GM18517 (cell line): ENCODE results near the gene RIOK3.
"Not testable (repeated sequence)": the region's sequence is repeated elsewhere in the genome, so short reads cannot be mapped to it uniquely, and the experiment has no call there.

Experiments used
- ATAC-seq: cut with Tn5 transposase; IDR thresholded peaks from one replicate; pipeline ENCODE4 v1.9.1; 2021; ENCODE audit warnings: mild to moderate bottlenecking, moderate library complexity; ENCODE audit not compliant: unreplicated experiment

Gene RIOK3

DNA sequence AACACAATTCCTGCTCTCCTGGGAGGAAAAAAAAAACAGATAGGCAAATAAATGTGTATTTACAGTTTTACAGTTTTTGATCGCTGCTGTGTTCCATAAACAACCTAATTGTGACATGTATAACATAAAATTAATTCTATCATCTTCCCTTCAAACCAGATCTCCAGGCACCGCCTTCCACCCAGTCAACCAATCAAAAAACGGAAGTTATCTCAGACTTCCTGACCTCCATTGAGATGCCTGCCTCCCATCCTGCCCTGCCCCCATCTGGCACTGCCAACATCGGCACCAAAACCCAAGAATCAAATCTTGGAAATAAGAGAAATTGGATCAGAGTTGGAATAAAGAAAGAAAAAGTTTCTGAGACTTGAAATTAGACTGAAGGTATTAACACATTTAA lies 3.1 kb upstream of the RIOK3 start:
- ATAC-seq, result no peak

DNA sequence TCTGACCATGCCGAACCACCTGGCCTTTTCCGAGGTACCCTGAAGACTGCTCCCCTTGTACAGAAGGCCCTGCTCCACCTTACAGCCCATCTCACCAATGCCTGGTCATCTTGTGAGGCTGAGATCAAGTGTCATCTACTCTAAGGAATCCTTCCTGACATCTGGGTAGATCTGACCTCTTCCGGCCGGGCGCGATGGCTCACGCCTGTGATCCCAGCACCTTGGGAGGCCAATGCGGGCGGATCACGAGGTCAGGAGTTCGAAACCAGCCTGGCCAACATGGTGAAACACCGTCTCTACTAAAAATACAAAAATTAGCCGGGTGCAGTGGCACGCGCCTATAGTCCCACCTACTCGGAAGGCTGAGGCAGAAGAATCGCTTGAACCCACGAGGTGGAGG lies 2.1 kb upstream of the RIOK3 start:
- ATAC-seq, result no peak

DNA sequence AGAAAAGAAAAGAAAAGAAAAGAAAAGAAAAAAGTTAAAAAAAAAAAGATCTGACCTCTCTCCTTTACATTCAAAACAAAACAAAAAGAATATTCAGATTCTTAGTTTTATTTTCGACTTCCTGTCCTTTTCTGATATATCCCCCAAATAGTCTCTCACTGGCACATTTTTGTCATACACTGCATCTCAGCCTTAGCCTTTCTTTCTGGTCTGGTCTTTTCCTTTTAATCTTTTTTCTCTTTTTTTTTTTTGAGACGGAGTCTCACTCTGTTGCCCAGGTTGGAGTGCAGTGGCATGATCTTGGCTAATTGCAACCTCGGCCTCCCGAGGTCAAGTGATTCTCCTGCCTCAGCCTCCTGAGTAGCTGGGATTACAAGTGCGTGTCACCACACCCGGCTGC lies 1.6 kb upstream of the RIOK3 start:
- no peak for ATAC-seq

DNA sequence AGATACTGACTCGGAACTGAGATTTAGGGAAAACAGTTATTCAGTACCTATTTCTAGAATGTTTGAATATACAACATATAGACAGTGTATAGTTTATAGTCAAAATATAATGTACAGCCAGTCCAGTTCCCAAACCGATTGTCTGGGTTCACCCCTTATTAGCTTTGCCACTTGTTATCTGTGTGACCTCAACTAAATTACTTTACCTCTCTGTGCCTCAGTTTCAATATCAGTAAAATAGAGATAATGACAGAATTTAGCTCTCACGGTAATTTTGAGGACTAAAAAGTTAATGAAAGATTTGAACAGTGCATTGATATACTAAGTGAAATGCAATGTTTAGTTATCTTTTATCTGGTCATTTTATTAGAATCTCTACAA lies 750 bp upstream of the RIOK3 start:
- no peak for ATAC-seq

DNA sequence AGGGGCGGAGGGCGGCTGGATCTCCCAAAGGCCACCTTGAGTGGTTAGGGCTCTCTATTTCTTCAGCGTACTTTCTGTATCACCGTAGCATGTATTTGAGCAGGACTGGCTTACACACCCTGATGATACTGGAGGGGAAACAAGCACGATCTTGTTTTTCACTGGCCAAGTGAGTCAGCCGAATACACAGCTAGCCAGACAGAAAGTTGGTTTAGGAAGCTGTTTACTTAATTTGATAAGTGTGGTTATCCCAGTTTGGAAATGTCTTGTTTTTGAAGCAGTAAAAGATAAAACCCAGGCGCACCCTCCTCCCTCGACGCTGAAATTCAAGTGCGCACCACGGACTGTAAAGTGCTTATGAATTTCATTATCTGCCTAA lies 582 bp downstream of the RIOK3 start:
- no peak for ATAC-seq

DNA sequence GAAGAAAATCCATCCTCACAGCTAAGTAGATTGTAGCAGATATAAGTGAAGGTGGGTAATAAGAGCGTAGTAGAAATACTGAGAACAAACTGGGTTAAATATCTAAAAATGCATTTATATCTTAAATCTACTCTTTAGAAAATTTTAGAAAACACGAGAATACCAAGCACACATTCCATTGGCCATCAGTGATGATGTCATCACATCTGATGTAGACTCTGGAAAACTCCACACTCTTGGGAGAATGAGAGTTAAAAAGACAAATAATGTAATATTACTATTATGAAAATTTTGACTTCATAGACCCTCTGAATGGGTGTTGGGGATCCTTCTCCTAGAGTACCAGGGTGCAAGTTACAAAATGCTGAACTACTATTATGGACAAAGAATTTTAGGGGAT lies 3.7 kb downstream of the RIOK3 start:
- no peak for ATAC-seq

DNA sequence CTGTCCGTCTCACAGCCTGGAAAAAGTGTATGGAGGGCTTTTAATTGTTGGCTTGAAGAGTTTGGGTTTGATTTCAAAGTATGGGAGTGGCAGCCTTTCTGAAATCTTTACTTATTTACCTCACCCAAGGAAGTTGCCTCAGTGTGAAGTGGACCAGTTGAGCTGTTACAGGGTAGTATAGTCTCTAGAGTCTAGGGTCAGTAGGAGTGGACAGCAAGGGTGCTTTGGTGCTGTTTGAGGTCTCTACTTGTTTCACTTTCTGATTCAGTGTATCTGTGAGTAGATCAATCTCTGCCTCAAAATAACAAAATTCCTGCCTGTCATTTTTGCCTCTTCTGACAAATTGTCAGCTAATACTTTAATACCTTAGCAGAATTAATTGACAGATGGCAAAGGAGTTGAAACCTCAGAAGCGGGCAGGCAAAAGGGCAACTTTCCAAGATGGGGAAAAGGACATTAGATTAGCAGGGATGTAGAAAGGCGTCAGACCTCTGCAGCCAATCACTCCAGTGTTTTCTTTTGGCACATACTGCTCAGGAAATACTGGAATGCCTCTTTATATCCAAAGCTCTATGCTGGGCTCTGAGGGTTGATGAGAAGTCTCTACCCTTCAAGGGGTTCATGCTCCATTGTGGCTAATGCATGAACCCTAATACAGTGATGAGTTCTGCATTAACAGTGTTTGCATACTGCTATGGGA lies 5.9 kb downstream of the RIOK3 start:
- ATAC-seq, result no peak

DNA sequence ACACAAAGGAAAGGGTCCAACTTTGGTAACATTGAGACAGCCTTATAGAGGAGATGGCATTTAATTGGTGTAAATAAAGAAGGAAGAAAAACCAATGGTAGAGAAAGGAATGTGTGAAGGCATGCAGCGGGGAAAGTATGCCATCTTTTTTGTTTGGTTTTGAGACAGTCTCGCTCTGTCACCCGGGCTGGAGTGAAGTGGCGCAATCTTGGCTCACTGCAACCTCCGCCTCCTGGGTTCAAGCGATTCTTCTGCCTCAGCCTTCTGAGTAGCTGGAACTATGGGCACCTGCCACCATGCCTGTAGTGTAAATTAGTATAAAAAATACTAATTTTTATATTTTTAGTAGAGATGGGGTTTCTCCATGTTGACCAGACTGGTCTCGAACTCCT lies 6.4 kb downstream of the RIOK3 start:
- no peak for ATAC-seq

DNA sequence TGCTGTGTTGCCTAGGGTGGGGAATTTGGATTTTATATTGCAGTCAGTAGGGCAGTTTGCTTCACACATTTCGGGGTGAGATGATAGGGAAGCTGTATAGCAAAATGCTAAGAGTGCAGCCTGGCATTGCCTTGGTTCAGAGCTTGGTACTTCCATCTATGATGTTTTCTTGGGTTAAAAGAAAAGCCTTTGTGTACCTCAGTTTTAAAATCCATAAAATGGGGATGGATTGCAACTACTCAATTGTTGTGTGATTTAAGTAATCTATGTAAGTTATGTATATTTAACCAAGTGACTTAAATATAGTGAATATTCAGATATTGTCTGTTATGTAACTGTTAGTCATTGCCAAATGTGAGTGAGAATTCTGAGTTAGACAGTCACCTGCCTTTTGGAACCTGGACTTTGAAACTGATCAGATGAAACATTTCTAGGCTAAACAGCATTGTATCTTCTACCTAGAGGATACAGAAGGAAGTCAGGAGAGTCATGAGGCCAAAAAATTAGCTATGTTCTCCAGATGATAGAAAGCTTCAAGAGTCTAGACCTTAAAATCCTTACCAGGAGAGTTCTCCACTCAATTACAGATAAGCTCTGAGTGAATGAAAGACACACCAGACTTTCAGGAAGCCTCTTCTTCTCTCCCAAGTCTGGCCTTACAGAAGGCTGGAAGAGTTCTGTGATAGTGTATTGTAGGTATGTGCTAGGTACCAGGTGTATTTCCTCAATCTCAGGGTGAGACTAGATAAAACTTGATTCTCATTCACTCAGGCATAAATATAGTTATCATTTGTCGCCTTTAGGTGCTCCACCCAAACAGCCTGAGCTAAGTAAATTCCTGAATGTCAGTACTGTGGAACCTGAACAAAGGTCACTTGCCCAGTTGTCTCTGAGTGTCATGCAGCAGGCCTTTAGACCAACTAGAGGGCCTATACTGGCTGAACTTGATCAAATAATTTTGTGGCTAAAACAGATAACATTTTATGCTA lies 7.5 kb downstream of the RIOK3 start:
- no peak for ATAC-seq

DNA sequence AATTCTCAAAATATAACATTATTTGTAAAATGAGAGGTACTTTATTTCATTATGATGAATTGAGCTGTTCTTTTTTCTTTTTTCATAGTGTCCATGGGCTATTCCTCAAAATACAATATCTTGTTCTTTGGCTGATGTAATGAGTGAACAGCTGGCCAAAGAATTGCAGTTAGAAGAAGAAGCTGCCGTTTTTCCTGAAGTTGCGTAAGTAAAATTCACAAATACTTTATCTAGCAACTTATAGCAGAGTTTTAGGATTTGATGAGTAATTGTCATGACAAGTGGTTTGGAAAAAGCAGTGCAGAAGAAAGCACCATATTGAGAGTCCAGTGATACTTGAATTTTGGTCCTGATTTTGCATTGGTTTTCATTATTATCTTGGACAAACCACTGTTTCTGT lies 9.8 kb downstream of the RIOK3 start:
- ATAC-seq, result no peak

DNA sequence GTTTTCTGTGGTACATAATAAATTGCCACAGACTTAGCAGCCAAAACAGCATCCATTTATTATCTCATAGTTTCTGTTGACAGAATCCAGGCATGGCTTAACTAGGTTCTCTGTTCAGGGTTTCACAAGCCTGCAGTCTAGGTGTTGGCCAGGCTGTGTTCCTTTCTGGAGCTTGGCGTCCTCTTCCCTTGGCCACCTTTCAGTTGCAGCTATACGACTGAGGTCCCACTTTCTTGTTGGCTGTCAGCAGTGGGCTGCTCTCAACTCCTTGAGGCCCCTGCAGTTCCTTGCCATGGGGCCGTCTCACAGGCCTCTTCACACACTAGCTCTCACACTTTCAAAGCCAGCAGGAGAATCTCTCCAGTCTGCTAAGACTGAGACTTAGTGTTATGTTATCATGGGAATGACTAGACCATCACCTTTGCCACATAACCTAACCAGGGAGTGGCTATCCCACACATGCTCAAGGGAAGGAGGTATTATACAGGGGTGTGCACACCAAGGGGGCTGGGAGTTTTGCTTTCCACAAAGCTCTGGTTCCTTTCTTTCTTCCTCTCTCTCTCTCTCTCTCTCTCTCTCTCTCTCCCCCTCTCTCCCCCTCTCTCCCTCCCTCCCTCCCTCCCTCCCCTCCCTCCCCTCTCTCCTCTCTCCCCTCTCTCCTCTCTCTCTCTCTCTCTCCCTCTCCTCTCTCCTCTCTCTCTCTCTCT lies 15.8 kb downstream of the RIOK3 start:
- no peak for ATAC-seq

DNA sequence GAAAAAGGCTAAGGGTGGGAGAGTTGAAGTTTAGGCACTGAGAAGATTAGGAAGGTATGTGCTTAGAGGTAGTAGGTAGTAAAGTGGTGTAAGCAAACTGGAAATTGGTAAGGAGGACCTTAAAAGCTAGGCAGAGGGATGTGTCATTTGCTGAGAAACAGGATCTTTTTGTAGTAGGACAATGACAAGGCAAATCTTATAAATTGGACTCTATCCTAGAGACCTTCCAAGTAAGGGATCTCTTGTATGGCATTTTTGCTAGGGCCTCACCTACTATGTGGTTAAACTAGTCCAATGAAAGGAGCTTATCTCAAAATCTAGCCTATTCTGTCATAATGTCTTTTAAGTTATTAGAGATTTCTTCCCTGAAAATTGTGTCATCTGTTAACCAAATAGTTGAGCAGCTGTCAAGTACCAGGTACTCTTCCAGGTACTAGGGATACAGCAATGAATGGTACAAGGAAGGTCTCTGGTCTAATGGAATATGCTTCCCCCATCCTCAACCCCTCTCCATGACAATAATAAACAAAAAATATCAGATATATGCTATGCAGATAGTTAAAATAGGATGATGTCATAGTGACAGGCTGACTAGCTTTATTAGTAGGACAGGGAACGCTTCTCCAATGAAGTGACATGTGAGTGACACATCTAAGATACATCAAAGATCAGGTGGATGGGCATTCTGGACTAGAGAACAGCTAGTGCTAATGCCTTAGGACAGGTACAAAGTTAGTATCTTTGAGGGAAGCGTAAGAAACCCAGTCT lies 17.7 kb downstream of the RIOK3 start:
- no peak for ATAC-seq

DNA sequence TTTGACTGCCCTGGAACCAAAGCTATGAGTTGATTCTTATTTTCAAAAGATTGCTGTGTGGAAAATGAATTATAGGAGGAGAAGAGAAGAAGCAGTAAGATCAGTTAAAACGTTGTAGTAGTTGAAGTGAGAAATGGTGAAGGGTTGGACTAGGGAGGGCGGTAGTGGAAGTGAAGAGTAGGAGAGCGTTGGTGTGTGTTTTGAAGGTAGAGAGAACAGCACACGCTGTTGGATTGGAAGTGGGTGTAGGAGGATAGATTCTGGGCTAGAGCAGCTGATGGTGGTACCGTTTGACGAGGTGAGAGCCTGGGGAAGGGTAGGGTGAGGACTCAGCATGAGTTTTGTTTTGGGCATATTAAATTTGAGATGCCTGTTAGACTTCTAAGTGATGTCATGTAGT lies 18.4 kb downstream of the RIOK3 start:
- ATAC-seq, result no peak

DNA sequence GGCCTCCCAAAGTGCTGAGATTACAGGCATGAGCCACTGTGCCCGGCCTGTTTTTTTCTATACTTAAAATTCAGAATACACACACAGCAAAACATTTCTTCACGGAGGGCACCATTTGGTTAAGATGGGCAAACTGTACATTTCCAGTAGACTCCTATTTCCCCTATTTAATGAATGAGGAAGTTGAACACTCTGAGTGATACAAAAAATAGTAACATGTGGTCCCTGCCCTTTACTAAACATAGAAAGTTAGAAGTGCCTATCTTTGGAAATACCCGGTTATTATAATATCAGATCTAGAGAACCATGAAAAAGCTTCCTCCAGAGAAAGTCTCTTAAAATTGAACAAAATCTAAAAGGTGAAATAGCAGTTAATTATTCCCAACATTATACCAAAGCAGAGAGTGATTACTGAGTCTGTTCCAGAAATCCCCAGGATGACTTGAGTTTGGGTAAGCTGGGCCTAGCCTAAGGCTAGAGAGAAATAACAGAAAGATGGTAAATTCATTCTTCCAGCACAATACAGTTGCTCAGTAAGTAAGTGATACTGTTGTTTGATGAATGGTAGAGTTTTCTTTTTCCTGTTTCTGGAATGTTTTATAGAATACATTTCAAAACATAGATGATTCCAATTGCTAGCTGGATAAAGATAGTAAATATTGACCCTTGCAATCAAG lies 26.9 kb downstream of the RIOK3 start:
- ATAC-seq, result no peak

DNA sequence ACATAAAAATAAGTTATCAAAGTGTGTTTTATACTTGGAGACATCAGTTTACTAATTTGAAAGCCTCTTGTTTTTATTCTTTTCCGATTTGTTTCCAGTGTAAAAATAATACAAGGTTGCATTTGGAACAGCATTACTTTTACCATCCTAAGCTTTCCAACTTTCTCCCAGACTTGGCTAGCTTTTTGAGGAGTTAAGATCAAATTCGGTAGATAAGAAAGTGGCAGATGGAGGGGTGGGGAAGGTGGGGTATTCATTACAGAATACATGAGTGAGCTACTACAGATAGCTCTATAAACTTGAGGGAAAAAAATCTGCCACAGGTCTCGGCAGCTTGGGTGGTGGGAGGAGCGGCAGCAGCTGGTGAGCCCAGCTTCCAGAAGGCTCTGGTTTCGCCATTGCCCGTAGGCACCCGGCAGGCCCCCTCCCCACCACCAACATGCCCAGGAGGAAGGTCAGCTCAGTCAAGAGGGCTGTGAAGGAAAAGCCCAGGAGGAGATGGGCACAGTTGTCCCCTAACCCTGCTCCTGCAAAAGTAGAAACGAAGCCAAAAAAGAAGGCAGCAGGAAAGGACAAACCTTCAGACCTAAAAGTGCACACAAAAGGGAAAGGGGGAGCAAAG lies 31.6 kb downstream of the RIOK3 start:
- ATAC-seq, result no peak

DNA sequence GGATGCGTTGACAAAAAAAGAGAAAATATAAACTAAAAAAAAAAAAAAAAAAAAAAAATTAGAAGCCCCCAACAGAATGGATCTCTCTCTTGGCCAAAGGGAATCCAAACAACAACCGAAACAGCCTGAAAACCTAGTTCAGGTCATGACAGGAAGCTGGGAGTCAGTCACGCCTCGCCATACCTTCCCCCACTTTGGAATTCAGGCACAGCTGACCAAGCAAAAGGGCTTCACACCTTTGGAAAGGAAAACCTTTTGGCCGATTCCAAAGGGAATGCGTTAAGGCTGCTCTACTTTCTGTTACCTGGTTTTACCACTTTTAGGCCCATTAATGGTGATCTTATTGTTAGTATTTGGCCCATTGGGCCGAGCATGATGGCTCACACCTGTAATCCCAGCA lies 32.3 kb downstream of the RIOK3 start:
- ATAC-seq, result no peak

DNA sequence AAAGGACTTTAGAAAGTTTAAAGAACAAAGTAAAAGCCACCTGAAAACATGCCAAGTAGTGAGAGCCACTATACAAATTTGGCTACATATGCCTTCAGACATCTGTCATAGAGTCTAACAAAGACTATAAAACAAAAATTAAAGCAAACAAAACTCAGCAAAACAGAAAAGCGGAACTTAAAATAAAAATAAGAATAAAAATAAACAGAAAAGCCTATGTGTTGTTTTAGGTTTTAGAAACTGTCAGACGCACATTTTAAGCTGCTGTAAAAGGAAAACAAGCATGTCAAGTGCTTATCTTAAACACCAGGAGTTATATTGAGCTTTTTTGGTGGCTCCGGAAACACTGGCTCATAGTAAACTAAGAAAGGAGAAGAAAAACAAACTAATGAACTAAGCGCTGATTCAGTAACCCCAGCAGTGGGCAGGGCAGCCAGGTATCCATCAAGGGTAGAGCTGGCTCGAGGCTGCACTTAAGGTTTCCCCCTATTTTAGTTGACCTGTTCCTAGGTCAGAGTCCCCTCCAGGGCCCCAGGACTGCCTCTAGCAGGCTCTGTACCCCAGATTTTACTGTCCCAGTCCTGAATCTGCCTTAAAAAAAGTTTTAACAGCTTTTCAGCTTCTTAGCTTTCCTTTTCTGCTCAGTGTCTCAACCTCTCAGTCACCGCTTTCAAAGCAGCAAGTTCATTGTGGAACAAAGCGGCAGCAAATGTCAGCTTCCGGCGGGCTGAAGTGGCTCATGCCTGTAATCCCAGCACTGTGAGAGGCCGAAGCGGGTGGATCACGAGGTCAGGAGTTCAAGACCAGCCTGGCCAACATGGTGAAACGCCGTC lies 34.9 kb downstream of the RIOK3 start:
- ATAC-seq, result peak; percentile 82

DNA sequence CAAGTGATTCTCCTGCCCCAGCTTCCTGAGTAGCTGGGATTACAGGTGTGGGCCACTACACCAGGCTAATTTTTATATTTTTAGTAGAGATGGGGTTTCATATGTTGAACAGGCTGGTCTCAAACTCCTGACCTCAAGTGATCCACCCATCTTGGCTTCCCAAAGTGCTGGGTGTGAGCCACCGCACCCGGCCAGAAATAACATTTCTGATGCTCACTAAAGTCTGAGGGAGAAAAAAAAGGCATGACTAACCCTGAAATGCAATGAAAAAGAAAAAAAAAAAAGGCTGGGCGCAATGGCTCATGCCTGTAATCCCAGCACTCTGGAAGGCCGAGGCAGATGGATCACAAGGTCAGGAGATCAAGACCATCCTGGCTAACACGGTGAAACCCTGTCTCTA lies 36.5 kb downstream of the RIOK3 start:
- ATAC-seq, result not testable (repeated sequence)

DNA sequence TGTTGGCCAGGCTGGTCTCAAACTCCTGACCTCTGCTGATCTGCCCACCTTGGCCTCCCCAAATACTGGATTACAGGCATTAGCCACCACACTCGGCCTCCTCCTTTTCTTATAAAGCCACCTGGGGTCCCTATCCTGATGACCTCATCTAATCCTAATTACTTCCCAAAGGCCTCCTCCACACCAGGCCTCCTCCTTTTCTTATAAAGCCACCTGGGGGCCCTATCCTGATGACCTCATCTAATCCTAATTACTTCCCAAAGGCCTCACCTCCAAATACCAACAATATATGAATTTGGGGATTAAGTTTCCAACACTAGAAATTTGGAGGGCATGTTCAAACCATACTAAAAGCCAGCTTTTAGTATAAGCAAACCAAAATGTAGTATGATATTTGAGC lies 40.6 kb downstream of the RIOK3 start:
- no peak for ATAC-seq
